ENCODE results near the gene PAQR8.

PAQR8 gene

GRCh38 chr6:52352239-52353018, 9.5 kb upstream of the PAQR8 start:
- ATAC-seq (ENCODE audit: insufficient read depth, low read depth) (peak; percentile 73; the same call in 2 of the 3 replicates), DNase-seq (no peak)
- H3K4me2 ChIP-seq (ENCODE audit: insufficient read depth, low read length) = no peak overlapping the region
- peaks cover 16% of the 10 kb centered on the region for H3K4me1 ChIP-seq (ENCODE audit: insufficient read depth, low read length)
- H3K4me3 ChIP-seq (ENCODE audit: low read depth in 1 of 2, low read length in 2 of 2) = no peak overlapping the region
- peak overlapping the region; percentile 23 for H2AFZ ChIP-seq (ENCODE audit: low read depth, low read length)
- H3K79me2 ChIP-seq (ENCODE audit: insufficient read depth, low read length) = no peaks in the 10 kb centered on the region
- H3K27me3 ChIP-seq (ENCODE audit: insufficient read depth, low read length, poor library complexity) = no peaks in the 10 kb centered on the region
- no peak for TF ChIP-seq CTCF (IDR thresholded peaks at IDR 0.05; ENCODE audit: borderline replicate concordance, extremely low read depth, low read length, poor library complexity, severe bottlenecking)
- no peak for TF ChIP-seq EZH2 (IDR thresholded peaks at IDR 0.05; ENCODE audit: borderline replicate concordance, low read depth, low read length, severe bottlenecking)
- no peaks in the 10 kb centered on the region for H3K9me3 ChIP-seq (ENCODE audit: insufficient read depth, low read length, severe bottlenecking)
- H4K20me1 ChIP-seq (ENCODE audit: insufficient read depth, low read length) = no peaks in the 10 kb centered on the region
- no peaks in the 10 kb centered on the region for H3K36me3 ChIP-seq (ENCODE audit: insufficient read depth, low read length)
- H3K9ac ChIP-seq (ENCODE audit: low read depth, low read length) = no peak overlapping the region
- 0 out of 2 replicates have a peak overlapping the region, but pooled peaks have one; percentile 6 for H3K27ac ChIP-seq (ENCODE audit: low read length)

GRCh38 chr6:52356017-52356416, 5.9 kb upstream of the PAQR8 start:
- Histone ChIP-seq H3K4me3 (ENCODE audit: low read depth in 1 of 2, low read length in 2 of 2) (no peak overlapping the region), H2AFZ (ENCODE audit: low read depth, low read length) (no peak overlapping the region), H3K4me1 (ENCODE audit: insufficient read depth, low read length) (peaks cover 16% of the 10 kb centered on the region), H3K79me2 (ENCODE audit: insufficient read depth, low read length) (no peaks in the 10 kb centered on the region), H4K20me1 (ENCODE audit: insufficient read depth, low read length) (no peaks in the 10 kb centered on the region), H3K27ac (ENCODE audit: low read length) (no peak overlapping the region), H3K9ac (ENCODE audit: low read depth, low read length) (no peak overlapping the region), H3K9me3 (ENCODE audit: insufficient read depth, low read length, severe bottlenecking) (no peaks in the 10 kb centered on the region), H3K36me3 (ENCODE audit: insufficient read depth, low read length) (no peaks in the 10 kb centered on the region), H3K27me3 (ENCODE audit: insufficient read depth, low read length, poor library complexity) (no peaks in the 10 kb centered on the region), H3K4me2 (ENCODE audit: insufficient read depth, low read length) (no peak overlapping the region)
- no peak for ATAC-seq (ENCODE audit: insufficient read depth, low read depth)
- TF ChIP-seq EZH2 (IDR thresholded peaks at IDR 0.05; ENCODE audit: borderline replicate concordance, low read depth, low read length, severe bottlenecking) (no peak), CTCF (IDR thresholded peaks at IDR 0.05; ENCODE audit: borderline replicate concordance, extremely low read depth, low read length, poor library complexity, severe bottlenecking) (no peak)
- DNase-seq = no peak

- no peak overlapping the region for H2AFZ ChIP-seq (ENCODE audit: low read depth, low read length)
- H3K4me2 ChIP-seq (ENCODE audit: insufficient read depth, low read length) = no peak overlapping the region
- H3K79me2 ChIP-seq (ENCODE audit: insufficient read depth, low read length) = peaks cover 23% of the 10 kb centered on the region
- TF ChIP-seq CTCF (IDR thresholded peaks at IDR 0.05; ENCODE audit: borderline replicate concordance, extremely low read depth, low read length, poor library complexity, severe bottlenecking) = no peak
- no peak for TF ChIP-seq EZH2 (IDR thresholded peaks at IDR 0.05; ENCODE audit: borderline replicate concordance, low read depth, low read length, severe bottlenecking)
- no peak for DNase-seq
- no peaks in the 10 kb centered on the region; the same call in 1 of the 2 replicates for H3K36me3 ChIP-seq (ENCODE audit: insufficient read depth, low read length)
- H3K4me1 ChIP-seq (ENCODE audit: insufficient read depth, low read length) = peaks cover 26% of the 10 kb centered on the region
- no peak overlapping the region for H3K4me3 ChIP-seq (ENCODE audit: low read depth in 1 of 2, low read length in 2 of 2)
- no peaks in the 10 kb centered on the region for H3K9me3 ChIP-seq (ENCODE audit: insufficient read depth, low read length, severe bottlenecking)
- H3K9ac ChIP-seq (ENCODE audit: low read depth, low read length) = no peak overlapping the region
- no peaks in the 10 kb centered on the region for H3K27me3 ChIP-seq (ENCODE audit: insufficient read depth, low read length, poor library complexity)
- H3K27ac ChIP-seq (ENCODE audit: low read length) = no peak overlapping the region
- no peak for ATAC-seq (ENCODE audit: insufficient read depth, low read depth)
- peaks cover 8% of the 10 kb centered on the region; the same call in 1 of the 2 replicates for H4K20me1 ChIP-seq (ENCODE audit: insufficient read depth, low read length)
These were observed 2.5 kb upstream of the PAQR8 start for GRCh38 chr6:52359403-52359802.

All from DND-41 (cell line).